Progenitor cell of endocrine pancreas (in vitro differentiated cells): Measurements from ENCODE around the gene NINJ2. TPM values are rescaled to one million over a fixed set of nuclear protein-coding genes. Genes with fewer than 3 reads are reported as not detected.
A peak's percentile ranks its signal among the peaks of the same experiment; 100 is the strongest.

Source experiments
- DNase-seq: peaks from one replicate; pipeline ENCODE4 v3.0.0; 2021; ENCODE audit warnings: low spot score; ENCODE audit not compliant: unreplicated experiment
- H3K27ac Mint-ChIP-seq: 2 replicates; pipeline ENCODE4 v1.8.0; 2021; ENCODE audit warnings: mild to moderate bottlenecking, moderate library complexity, mixed read lengths
- H3K27me3 Mint-ChIP-seq: 2 replicates; pipeline ENCODE4 v1.8.0; 2021; ENCODE audit warnings: mixed read lengths
- H3K36me3 Mint-ChIP-seq: 2 replicates; pipeline ENCODE4 v1.8.0; 2022; ENCODE audit warnings: mixed read lengths; ENCODE audit not compliant: insufficient read depth
- H3K4me1 Mint-ChIP-seq: 2 replicates; pipeline ENCODE4 v1.8.0; 2021; ENCODE audit warnings: low read depth, mixed read lengths
- H3K4me3 Mint-ChIP-seq: 2 replicates; pipeline ENCODE4 v1.8.0; 2021; ENCODE audit warnings: low read depth, mild to moderate bottlenecking, moderate library complexity, mixed read lengths
- H3K9me3 Mint-ChIP-seq: 2 replicates; pipeline ENCODE4 v1.8.0; 2021; ENCODE audit warnings: low read depth, mixed read lengths
- CTCF ChIP-seq: fragments of 200-600 bp; sonication (generic); IDR thresholded peaks from one replicate; pipeline ENCODE4 v1.5.0; 2021; ENCODE audit warnings: antibody characterized with exemption, mild to moderate bottlenecking; ENCODE audit not compliant: unreplicated experiment
- total RNA-seq: library from RNA; stranded (reverse); gene quantifications from 2 replicates; pipeline ENCODE4 v1.2.1, GENCODE V29; 2021

The NINJ2 gene
- total RNA-seq, 1 donor from 2014 or later: 4.0 TPM

- Mint-ChIP-seq H3K27me3 (peaks cover 18% of the 10 kb centered on the region), H3K27ac (peak overlapping the region; percentile 94), H3K4me1 (peaks cover 20% of the 10 kb centered on the region), H3K36me3 (no peaks in the 10 kb centered on the region), H3K4me3 (peak overlapping the region; percentile 79), H3K9me3 (peaks cover 3% of the 10 kb centered on the region)
- DNase-seq: no peak
- no peak for TF ChIP-seq CTCF
Measured at GRCh38 chr12:570921-571794, 92.1 kb downstream of the NINJ2 start.

- Mint-ChIP-seq H3K4me3 (peak overlapping the region; percentile 79), H3K36me3 (no peaks in the 10 kb centered on the region), H3K9me3 (peaks cover 3% of the 10 kb centered on the region), H3K4me1 (peaks cover 20% of the 10 kb centered on the region), H3K27me3 (peaks cover 18% of the 10 kb centered on the region), H3K27ac (peak overlapping the region; percentile 82)
- no peak for TF ChIP-seq CTCF
- peak; percentile 54 for DNase-seq
Measured at GRCh38 chr12:570435-570920, 92.8 kb downstream of the NINJ2 start.

GRCh38 chr12:569803-570434, 93.3 kb downstream of the NINJ2 start:
- no peak overlapping the region for H3K27ac Mint-ChIP-seq
- TF ChIP-seq CTCF: peak; percentile 100
- H3K4me3 Mint-ChIP-seq: peak overlapping the region; percentile 79
- peaks cover 18% of the 10 kb centered on the region for H3K27me3 Mint-ChIP-seq
- peaks cover 20% of the 10 kb centered on the region for H3K4me1 Mint-ChIP-seq
- peaks cover 3% of the 10 kb centered on the region for H3K9me3 Mint-ChIP-seq
- peak; percentile 95 for DNase-seq
- no peaks in the 10 kb centered on the region for H3K36me3 Mint-ChIP-seq

GRCh38 chr12:569091-569676, 94.1 kb downstream of the NINJ2 start:
- Mint-ChIP-seq H3K27ac (no peak overlapping the region), H3K27me3 (peaks cover 18% of the 10 kb centered on the region), H3K36me3 (no peaks in the 10 kb centered on the region), H3K4me1 (peaks cover 20% of the 10 kb centered on the region), H3K9me3 (no peaks in the 10 kb centered on the region), H3K4me3 (peak overlapping the region; percentile 79)
- DNase-seq: no peak
- TF ChIP-seq CTCF: no peak

GRCh38 chr12:568486-568885, 94.8 kb downstream of the NINJ2 start:
- H3K4me1 Mint-ChIP-seq: peaks cover 20% of the 10 kb centered on the region
- no peak overlapping the region for H3K4me3 Mint-ChIP-seq
- H3K27ac Mint-ChIP-seq: no peak overlapping the region
- peaks cover 18% of the 10 kb centered on the region for H3K27me3 Mint-ChIP-seq
- no peaks in the 10 kb centered on the region for H3K9me3 Mint-ChIP-seq
- TF ChIP-seq CTCF: no peak
- no peaks in the 10 kb centered on the region for H3K36me3 Mint-ChIP-seq
- no peak for DNase-seq
